Measurements from ENCODE around the gene MAPK6. TPM values are rescaled to one million over a fixed set of nuclear protein-coding genes. Genes with fewer than 3 reads are reported as not detected.

Gene MAPK6
- total and polyA plus RNA-seq, 2 of the 4 experiments (the other 2 are of a cell fraction) = 22.6 to 60.6 TPM

DNA sequence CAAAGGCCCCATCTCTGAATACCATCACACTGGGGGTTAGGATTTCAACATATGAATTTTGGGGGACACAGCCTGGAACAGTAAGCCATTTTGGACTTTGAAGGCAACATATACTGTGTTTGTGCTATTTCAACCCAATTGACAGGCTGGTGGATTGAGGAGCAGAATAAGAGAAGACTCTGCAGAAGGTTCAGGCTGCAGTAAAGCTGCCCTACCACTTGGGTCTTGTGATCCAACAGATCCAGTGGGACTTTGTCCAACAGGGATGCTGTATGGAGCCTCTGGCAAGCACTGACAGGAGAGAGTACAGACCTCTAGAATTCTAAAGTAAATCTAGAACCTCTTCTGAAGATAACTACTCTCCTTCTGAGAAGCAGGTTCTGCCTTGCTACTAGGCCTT is 94.7 kb downstream of the MAPK6 start:
- Histone ChIP-seq H3K23ac (ENCODE audit: low read depth, low read length) (no peak overlapping the region), H2BK120ac (ENCODE audit: low read depth, low read length) (no peak overlapping the region), H3K4ac (ENCODE audit: low read depth, low read length) (no peak overlapping the region), H3K9ac (ENCODE audit: low read depth, low read length) (no peak overlapping the region), H3K14ac (replicated peaks; ENCODE audit: low read depth, low read length) (no peak overlapping the region), H3K27ac (ENCODE audit: insufficient read depth, low read length) (no peak overlapping the region), H3K18ac (ENCODE audit: low read depth, low read length) (no peak overlapping the region), H2AK5ac (ENCODE audit: low read depth, low read length) (no peak overlapping the region), H3K4me3 (ENCODE audit: insufficient read depth, low read depth, low read length) (no peak overlapping the region), H4K20me1 (ENCODE audit: insufficient read depth, low read length) (no peaks in the 10 kb centered on the region), H2AK9ac (replicated peaks; ENCODE audit: low read depth, low read length, poor library complexity) (no peak overlapping the region), H3K56ac (ENCODE audit: extremely low read depth, insufficient read depth, low read length) (no peak overlapping the region), H3K79me1 (ENCODE audit: low read depth in 1 of 2, low read length in 2 of 2) (no peaks in the 10 kb centered on the region), H4K91ac (ENCODE audit: insufficient read depth, low read depth, low read length) (no peak overlapping the region), H4K5ac (ENCODE audit: low read depth, low read length) (no peak overlapping the region), H4K8ac (ENCODE audit: low read depth in 2 of 2, low read length in 2 of 2) (no peak overlapping the region), H3K4me2 (ENCODE audit: low read depth, low read length) (no peak overlapping the region), H2BK20ac (ENCODE audit: low read depth, low read length) (no peak overlapping the region; the same call in 1 of the 2 replicates), H3K36me3 (ENCODE audit: control insufficient read depth, insufficient read depth, low read length) (no peaks in the 10 kb centered on the region), H3K27me3 (ENCODE audit: control insufficient read depth, insufficient read depth, low read length) (peaks cover 34% of the 10 kb centered on the region), H2AFZ (replicated peaks; ENCODE audit: low read length, poor library complexity) (no peak overlapping the region), H3K9me1 (ENCODE audit: insufficient read depth, low read length) (no peaks in the 10 kb centered on the region), H3K9me3 (ENCODE audit: control insufficient read depth, insufficient read depth, low read length) (no peaks in the 10 kb centered on the region), H3K4me1 (ENCODE audit: control insufficient read depth, insufficient read depth, low read length) (peaks cover 4% of the 10 kb centered on the region), H2BK5ac (ENCODE audit: low read depth, low read length, poor library complexity, severe bottlenecking) (no peak overlapping the region), H2BK15ac (ENCODE audit: low read depth, low read length) (no peak overlapping the region)
- POLR2A ChIA-PET (ENCODE audit: unreplicated experiment) = no interaction called here
- no peak for TF ChIP-seq MAZ (IDR thresholded peaks at IDR 0.05; ENCODE audit: borderline replicate concordance, low read depth, low read length)
- CTCF ChIA-PET = interaction anchor here (1.0 kb wide), 1 partner anchor 10 kb away, joined by 4 read pairs; no protein-coding TSS in a partner anchor
- in situ Hi-C loops (cut with MboI; ENCODE audit: low sequenced_read_pairs) = no loop called here
- dilution Hi-C loops (cut with HindIII; ENCODE audit: low sequenced_read_pairs, unreplicated experiment) = no loop called here
- DNase-seq = no peak
- no peak for ATAC-seq (ENCODE audit: low read depth)
- intact Hi-C loops (cut with micrococcal nuclease) = no loop called here
- no TSS peak for BruUV-seq (replicated peaks)

Measured in IMR-90 (cell line).